Lower leg skin (tissue), 3 donors: Measurements from ENCODE around the gene SLC9A2.

Source experiments
- POLR2A ChIP-seq, 2 donors: fragments of 450-650 bp; IDR thresholded peaks; one replicate each; pipeline ENCODE4 v1.6.1; 2016 to 2017; ENCODE audit warnings: antibody characterized with exemption in 2 of 2, mild to moderate bottlenecking in 1 of 2, moderate library complexity in 1 of 2
- TF ChIP-seq, protein P1 (sequence below), 3 donors: fragments of 450-650 bp; IDR thresholded peaks; one replicate each; pipeline ENCODE4 v1.5.1; 2016; ENCODE audit warnings: antibody characterized with exemption in 3 of 3, mild to moderate bottlenecking in 3 of 3, moderate library complexity in 2 of 3

DNA sequence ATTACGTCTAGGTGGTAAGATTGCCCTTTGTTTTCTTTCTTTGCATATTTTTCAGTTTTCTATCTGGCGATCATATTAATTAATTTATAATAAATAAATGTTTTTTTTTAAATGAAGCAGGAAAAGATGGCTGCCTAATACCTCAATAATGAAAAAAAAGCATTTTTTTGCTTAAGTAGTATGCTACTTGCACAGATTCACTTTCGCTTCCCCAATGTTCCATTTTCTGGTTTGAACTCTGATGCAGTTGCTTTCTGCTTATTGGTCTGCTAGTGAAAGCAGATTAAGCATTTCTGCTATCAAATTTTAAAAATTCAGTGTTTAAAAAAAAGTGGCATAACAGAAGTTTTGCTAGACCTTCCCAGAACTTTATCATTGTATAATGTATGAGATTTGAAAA is 130.6 kb downstream of the SLC9A2 start:
- TF ChIP-seq, protein P1, sequence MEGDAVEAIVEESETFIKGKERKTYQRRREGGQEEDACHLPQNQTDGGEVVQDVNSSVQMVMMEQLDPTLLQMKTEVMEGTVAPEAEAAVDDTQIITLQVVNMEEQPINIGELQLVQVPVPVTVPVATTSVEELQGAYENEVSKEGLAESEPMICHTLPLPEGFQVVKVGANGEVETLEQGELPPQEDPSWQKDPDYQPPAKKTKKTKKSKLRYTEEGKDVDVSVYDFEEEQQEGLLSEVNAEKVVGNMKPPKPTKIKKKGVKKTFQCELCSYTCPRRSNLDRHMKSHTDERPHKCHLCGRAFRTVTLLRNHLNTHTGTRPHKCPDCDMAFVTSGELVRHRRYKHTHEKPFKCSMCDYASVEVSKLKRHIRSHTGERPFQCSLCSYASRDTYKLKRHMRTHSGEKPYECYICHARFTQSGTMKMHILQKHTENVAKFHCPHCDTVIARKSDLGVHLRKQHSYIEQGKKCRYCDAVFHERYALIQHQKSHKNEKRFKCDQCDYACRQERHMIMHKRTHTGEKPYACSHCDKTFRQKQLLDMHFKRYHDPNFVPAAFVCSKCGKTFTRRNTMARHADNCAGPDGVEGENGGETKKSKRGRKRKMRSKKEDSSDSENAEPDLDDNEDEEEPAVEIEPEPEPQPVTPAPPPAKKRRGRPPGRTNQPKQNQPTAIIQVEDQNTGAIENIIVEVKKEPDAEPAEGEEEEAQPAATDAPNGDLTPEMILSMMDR (IDR thresholded peaks at IDR 0.05) = no peak
- TF ChIP-seq POLR2A (IDR thresholded peaks at IDR 0.05) = no peak
